G401.6 (cell line): ENCODE data around the gene ISG15.
"Not testable (repeated sequence)": the region's sequence is repeated elsewhere in the genome, so short reads cannot be mapped to it uniquely, and the experiment has no call there.

ENCODE experiments used
- FAIRE-seq: peaks from 2 replicates; lab custom pipeline; 2012; peaks lifted over from hg19 to GRCh38; lab: Jason Lieb, UNC

ISG15 gene

DNA sequence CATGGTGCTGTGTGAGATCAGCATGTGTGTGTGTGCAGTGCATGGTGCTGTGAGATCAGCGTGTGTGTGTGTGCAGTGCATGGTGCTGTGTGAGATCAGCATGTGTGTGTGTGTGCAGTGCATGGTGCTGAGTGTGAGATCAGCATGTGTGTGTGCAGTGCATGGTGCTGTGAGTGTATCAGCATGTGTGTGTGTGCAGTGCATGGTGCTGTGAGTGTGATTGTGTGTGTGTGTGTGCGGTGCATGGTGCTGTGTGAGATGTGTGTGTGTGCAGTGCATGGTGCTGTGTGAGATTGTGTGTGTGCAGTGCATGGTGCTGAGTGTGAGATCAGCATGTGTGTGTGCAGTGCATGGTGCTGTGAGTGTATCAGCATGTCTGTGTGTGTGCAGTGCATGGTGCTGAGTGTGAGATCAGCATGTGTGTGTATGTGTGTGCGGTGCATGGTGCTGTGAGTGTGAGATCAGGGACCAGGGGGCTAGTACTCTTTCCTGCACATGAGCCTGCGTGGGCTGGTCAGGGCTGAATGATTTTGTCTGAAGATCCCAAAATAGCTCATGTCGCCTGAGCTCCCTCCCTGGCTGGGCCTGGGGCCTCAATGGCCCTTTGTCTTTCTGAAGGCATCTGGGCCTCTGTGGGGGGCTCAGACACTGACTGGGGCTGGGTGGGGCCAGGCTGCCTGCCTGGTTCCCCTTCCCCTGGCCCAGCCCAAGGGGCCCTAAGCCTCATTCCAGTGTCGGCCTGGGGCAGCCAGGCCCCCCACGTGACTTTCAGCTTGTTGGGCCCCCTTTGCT lies 17.8 kb downstream of the ISG15 start:
- FAIRE-seq: not testable (repeated sequence)

DNA sequence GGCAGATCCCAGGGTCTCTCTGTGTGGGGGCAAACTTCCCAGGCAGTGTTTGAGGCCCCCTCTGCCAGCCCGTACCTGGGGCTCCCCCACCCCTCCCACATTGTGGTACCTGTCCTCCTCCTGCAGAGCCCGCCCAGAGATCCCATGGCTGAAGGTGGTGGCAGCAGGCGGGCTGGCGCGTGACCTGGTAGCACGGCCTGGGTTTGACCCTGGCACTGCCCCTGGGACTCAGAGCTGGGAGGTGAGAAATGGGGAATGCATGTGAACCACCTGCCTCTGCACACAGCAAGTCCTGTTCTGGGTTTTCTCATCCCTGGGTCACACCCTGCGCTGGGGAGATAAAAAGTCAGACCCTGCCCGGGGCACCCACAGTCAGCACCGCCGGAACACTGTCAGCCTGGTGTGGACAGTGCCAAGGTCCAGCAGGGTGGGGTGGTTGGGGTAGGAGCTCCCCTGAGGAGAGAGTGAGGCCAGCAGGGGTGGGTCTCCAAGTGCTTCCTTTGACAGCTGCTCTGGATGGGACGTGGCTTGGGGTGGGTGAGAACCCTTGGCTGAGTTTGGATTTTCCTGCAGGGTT lies 18.4 kb downstream of the ISG15 start:
- FAIRE-seq: no peak

DNA sequence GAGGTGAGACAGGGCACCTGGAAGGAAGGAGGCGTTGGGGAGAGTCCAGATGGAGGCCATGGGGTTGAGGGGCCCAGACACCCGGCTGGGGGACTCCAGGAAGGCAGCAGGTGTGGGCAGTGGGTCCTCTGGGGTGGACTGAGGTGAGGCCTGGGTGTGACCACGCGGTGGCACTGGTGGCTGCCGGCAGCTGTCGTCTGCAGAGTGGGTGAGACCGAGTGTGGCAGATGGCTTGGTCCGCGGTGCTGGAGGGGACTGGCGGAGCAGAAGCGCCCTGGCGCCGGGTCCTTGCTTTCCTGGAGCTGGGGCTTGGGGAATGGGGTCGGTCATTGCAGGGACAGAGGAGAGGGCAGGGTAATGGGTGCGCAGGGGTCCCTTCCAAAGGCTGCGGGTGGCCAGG lies 19.1 kb downstream of the ISG15 start:
- FAIRE-seq: no peak

DNA sequence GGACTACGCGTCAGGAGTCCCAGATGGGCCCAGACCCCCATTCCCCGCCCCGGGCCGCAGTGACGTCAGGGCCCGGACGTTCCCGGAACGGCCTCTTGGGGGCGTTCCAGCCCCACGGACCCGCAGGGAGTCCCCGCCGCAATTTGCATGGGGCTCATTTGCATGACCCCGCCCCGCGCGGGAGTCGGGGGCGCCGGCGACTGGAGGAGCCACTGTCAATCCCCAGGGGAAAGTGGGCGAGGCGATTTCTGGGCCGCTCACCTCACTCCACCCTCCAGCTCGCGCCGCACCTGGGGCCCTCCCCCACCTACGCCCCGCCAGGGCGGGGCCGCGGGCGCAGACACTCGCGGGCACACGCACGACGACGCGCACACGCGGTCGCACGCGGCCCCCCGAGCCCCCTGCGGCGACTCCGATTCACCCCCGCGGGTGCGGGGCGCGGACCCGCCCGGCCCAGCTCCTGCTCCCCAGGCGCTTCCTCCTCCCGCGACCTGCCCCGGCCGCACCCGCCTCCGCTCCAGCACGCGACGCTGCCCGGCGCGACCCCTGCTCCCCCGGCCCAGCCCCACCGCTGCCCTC lies 19.8 kb downstream of the ISG15 start:
- no peak for FAIRE-seq

DNA sequence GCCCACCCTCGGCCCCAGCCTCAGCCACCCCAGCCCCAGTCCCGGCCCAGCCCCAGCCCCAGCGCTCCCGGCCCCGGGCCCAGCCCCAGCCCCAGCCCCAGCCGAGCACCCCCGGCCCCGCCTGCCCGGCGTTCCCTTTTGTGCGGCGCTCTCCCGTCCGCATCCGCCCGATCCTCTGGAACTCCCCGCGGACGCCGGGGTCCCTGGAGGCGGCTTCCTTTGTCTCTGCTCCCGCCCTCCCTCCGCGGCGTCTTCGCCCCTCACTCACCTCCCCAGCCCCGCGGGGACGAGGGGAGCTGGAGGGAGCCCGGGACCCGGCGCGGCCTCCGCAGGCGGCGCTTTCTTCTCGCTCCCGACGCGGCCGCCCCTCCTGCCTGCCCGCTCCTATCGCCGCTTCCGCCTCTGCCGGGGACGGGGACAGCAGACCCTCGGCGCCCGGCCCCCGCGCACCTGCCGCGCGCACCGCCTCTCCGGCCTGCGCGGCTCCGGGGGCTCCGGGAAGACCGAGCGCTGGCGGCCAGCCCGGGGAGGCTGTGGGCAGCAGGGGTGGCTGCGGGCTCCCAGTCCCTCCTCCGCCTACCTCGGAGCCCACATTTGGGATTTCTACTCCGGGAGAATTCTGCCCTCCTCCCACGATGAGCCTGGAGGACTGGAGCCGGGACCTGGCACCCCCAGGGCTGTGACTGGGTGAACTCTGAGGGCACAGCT lies 20.6 kb downstream of the ISG15 start:
- no peak for FAIRE-seq

DNA sequence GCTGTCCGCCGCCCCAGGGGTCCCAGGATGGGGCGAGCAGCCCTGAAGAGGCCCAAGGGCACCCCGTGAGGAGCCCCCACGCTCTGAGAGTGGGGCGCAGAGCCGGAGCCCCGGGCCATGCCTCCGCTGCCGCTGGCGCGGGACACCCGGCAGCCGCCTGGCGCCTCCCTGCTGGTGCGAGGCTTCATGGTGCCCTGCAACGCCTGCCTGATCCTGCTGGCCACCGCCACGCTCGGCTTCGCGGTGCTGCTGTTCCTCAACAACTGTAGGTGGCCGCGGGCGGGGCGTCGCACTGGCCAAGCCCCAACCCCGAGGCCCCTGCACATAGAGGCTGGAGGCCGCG lies 21.1 kb downstream of the ISG15 start:
- FAIRE-seq: no peak

DNA sequence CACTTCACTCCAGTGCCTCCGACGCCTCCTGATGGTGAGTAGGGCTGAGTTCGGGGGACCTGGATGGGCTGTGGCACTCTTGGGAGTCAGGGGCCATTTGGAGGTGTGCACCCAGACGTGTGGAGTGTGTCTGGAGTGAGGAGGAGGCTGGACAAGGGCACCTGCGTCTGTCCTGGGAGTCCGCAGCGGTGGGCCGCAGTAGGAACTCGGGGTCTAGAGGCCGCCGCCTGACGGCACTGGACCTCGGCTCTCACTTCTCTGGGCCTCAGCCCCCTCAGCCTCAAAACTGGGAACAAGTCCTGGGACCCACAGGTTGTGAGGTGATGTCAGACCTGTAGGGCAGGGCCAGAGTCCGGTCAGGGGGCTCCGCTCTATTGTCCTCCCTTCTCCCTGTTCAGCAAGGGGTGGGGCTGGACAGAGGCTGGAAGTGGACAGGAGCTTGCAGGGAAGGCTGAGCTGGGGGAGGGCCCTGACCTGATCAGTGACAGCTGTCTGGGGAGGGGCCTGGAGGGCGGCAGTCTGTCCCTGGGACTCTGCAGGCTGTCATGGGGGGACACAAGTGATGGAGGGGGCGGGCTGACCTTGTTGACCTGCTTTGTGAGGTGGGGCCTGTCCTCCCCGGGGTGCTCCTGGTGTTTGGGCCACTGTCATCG lies 22.1 kb downstream of the ISG15 start:
- no peak for FAIRE-seq

DNA sequence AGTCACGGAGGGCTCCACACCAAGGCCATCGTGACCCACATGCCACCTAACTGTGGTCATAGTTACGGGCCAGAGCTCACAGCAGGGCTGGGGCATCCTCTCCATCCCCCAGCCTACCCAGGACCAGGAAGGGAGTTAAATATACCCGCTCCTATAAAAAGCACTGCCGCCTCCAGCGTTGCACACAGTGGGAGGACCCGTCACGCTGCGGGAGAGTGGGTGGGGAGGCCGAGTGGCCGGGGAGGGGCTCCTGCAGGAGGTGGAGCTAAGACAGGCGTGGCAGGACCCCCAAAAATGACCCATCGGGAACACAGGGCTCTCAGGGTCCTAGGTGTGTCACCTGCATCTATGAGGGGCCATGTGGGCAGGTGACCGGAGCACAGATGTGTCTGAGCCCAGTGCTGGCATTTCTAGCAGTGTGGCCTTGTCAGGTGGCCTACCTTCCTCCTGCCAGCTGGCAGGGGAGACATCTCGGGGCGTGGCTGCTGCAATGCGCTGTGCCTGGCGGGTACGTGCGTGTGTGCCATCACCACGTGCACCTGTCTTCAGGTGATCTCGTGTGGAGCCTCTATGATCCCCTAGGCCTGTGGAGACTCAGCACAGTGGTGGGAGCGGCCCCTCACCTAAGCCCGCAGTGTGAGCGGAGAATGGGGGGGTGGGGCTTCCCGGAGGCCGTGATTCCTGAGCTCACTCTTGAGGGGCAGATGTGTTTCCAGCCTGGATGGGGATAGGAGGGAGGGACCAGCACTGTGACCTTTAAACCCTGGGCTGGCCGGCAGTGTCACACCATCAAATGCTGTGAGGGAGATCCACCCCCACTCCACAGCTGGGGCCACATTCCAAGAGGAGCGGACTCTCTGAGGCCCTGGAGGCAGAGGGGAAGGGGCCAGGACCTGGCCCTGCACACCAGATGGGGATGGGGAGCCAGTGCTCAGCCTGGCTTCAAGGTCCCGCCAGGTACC lies 24.4 kb downstream of the ISG15 start:
- no peak for FAIRE-seq

DNA sequence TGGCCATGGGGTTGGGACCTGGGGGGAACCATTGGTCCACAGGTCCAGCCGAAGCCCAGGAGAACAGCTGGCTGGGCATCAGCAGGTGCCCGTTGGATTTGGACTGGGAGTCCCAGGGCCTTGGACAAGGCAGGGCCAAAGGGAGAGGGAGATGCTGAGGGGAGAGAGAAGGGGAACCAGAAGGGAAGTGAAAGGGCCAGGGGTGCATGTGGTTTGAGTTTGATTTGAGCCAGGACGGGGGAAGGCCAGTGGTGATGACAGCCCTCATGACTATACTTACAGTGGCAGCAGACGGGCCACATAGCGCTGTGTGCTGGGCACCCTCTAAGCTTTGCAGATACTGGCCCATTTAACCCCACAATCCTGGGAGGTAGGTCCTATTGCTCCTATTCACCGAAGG lies 25.4 kb downstream of the ISG15 start:
- no peak for FAIRE-seq

DNA sequence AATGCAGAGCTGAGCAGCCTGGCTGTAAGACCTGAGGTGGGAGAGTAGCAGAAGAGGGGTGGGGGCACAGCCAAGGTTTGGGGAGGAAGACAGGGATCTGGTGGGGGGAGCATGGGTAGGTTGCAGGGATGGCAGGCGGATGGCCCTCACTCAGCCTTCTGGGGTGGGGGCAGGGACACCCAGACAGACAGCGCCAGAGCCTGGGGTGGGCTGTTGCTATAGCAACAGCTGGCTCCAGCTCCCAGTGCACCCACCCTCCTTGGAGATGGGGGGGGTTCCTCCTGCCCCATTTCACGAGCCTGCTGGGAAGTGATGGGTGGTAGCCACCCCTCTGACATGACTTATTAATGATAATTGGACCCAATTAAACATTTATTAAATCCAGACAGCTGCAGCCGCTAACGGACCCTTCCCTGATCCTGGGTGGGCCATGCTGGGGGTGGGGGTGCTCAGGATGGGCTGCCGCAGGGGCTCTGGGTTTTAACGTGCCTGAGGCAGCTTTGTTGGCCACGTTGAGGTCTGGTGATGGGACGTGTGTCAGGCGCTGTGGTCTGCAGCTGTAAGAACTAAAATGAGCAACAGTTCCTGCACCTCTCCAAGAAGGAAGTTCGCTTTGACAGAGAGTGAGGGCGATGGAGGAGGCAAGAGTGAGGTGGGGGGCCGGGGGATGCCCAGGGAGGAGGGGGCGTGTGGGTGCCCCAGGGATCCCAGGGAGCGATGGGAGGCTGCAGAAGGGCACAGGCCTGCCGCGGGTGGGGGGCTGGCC lies 26.0 kb downstream of the ISG15 start:
- no peak for FAIRE-seq

DNA sequence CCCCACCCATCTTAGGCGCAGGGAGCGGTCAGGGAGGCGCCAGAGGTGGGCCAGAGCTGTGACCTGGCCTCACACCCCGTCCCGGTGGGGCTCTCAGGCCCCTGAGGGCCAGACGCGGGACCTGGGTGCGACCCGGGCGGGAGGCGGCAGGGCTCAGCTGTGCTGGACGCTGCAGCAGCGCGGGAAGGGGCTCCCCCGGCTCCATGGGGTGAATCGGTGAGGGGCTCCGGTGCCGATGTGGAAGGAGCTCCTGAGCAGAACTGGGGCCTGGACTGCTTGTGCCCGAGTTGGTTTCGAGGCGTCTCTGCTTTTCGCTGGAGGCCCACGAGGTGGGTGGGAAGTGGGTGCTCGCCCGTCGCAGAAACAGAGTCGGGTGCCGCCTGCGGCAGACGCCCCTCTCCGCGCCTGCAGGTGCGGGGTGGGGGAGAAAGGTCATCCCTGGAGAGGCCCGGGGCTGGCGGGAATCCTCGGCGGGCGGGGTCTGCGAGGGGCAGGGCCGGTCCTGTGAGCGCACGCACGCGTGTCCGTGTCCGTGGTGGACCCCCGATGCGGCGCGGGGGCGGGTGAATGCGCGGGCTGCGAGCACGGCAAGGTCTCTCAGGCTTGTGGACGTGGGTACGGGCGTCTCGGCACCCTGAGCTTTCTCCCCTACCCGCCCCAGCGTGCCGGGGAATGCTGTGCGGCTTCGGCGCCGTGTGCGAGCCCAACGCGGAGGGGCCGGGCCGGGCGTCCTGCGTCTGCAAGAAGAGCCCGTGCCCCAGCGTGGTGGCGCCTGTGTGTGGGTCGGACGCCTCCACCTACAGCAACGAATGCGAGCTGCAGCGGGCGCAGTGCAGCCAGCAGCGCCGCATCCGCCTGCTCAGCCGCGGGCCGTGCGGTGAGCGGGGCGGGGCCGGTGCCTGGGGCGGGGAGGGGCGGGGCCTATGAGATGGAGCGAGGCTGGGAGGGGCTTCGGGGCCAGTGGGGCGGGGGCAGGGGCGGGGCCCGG lies 27.0 kb downstream of the ISG15 start:
- no peak for FAIRE-seq

DNA sequence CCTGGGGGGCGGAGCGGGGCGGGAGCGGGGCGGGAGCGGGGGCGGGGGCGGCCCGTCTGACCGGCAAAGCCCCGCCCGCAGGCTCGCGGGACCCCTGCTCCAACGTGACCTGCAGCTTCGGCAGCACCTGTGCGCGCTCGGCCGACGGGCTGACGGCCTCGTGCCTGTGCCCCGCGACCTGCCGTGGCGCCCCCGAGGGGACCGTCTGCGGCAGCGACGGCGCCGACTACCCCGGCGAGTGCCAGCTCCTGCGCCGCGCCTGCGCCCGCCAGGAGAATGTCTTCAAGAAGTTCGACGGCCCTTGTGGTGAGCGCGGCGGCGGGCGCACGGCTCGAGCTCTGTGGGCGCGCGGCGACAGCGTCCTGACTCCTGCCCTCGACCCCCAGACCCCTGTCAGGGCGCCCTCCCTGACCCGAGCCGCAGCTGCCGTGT lies 27.8 kb downstream of the ISG15 start:
- FAIRE-seq: no peak

DNA sequence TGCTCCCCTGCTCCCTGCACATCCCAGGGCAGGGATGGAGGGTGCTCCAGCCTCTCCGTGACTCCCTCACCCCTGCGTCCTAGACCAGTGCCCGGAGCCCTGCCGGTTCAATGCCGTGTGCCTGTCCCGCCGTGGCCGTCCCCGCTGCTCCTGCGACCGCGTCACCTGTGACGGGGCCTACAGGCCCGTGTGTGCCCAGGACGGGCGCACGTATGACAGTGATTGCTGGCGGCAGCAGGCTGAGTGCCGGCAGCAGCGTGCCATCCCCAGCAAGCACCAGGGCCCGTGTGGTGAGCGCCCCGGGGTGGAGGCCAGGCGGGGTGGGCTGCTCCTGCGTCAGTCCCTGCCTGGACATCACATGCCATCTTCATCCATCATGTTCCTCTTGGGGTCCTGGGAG lies 28.6 kb downstream of the ISG15 start:
- no peak for FAIRE-seq

DNA sequence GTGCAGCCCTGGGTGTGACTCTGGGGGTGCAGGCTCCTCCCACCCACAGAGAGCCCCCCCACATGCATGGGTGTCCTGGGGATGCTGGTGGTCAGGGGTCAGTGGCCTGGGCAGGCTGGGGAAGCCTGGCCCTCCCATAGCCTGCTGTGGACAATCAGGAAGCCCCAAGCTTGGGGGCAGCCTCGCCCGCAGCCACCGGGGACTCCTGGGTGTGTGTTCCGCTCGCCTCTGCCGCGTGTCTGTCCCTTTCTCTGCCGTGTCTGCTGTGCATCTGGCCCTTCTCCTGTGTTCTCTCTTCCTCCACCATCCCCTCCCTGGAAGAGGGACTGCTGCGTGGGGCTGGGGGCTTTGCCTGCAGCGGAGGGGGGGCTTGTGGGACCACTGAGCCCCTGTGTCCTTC lies 29.5 kb downstream of the ISG15 start:
- no peak for FAIRE-seq

DNA sequence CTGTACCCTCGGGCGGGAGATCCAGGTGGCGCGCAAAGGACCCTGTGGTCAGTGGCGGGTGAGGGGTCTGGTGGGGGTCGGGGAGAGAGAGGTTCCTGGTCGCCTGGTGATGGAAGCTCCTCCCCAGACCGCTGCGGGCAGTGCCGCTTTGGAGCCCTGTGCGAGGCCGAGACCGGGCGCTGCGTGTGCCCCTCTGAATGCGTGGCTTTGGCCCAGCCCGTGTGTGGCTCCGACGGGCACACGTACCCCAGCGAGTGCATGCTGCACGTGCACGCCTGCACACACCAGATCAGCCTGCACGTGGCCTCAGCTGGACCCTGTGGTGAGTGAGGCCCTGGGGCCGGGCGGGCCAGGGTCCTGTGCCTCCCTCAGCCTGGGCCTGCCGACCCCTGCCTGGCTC lies 30.1 kb downstream of the ISG15 start:
- FAIRE-seq: no peak

DNA sequence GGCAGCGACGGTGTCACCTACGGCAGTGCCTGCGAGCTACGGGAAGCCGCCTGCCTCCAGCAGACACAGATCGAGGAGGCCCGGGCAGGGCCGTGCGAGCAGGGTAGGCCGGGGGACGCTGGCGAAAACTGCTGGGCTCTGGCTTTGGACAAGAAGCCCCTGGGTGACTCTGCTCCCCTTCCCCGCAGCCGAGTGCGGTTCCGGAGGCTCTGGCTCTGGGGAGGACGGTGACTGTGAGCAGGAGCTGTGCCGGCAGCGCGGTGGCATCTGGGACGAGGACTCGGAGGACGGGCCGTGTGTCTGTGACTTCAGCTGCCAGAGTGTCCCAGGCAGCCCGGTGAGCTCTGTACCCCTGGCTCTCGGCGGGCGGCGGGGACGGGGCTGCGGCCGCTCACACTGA lies 30.6 kb downstream of the ISG15 start:
- no peak for FAIRE-seq

DNA sequence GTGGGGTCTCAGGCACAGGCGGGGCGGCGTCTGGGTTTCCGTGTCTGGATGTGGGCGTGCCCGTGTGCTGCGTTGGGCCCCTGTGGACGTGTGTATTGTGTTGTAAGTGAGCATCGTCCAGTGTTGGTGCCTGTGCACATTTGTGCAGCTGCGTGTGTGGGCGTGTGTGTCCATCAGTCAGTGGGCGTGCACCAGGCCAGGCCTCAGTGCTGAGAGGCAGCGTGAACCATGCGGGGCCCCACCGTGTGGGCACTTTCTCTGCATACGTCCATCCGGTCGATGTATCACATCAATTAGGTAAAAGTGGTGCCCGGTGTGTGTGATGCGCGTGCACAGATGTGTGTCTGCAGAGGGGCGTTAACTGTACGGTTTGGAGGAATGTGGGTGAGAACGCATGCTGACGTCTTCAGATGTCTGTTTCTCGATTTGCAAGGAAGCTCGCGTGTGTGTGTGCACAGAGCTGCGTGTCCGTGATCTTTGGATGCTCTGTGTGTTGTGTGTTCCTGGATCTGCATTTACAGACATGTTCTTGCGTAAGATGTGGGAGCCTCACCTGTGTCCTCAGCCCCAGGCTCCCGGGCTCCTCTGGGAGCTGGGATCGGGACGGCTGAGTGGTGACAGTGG lies 31.3 kb downstream of the ISG15 start:
- FAIRE-seq: no peak

DNA sequence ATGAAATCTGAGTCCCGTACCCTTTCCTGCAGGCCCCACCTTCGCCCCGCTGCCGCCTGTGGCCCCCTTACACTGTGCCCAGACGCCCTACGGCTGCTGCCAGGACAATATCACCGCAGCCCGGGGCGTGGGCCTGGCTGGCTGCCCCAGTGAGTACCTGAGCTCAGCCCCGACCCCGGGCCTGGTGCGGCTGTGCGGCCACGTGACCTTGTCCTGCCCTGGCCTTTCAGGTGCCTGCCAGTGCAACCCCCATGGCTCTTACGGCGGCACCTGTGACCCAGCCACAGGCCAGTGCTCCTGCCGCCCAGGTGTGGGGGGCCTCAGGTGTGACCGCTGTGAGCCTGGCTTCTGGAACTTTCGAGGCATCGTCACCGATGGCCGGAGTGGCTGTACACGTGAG lies 31.8 kb downstream of the ISG15 start:
- no peak for FAIRE-seq

DNA sequence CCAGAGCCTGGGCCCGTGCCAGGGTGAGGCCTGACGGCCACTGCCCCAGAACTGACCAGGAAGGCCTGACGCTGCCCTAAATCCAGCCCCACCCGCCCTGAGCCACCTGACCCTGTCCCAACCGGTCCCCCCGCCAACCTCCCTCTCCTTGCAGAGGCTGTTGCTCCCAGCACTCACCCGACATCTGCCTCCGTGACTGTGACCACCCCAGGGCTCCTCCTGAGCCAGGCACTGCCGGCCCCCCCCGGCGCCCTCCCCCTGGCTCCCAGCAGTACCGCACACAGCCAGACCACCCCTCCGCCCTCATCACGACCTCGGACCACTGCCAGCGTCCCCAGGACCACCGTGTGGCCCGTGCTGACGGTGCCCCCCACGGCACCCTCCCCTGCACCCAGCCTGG lies 32.9 kb downstream of the ISG15 start:
- FAIRE-seq: no peak
